ENCODE results near the gene PCDHGA1. TPM values are rescaled to one million over a fixed set of nuclear protein-coding genes. Genes with fewer than 3 reads are reported as not detected.
A peak's percentile ranks its signal among the peaks of the same experiment; 100 is the strongest.

PCDHGA1 gene
- total RNA-seq, 1 donor from 2014 or later: 1.5 TPM

- H3K9me3 ChIP-seq (ENCODE audit: low read depth): no peaks in the 10 kb centered on the region
- peak overlapping the region; percentile 67 for H3K4me3 Mint-ChIP-seq
- peak overlapping the region; percentile 33 for H3K4me3 ChIP-seq
- peak overlapping the region; percentile 47 for H3K27ac ChIP-seq
- peak overlapping the region; percentile 99 for H3K27ac Mint-ChIP-seq
- H3K9me3 Mint-ChIP-seq: no peaks in the 10 kb centered on the region
- H4K20me1 ChIP-seq (ENCODE audit: low read depth): peaks cover 16% of the 10 kb centered on the region
- H2AFZ ChIP-seq (replicated peaks): no peak overlapping the region
- DNase-seq (ENCODE audit: low spot score): peak; percentile 93
- peaks cover 51% of the 10 kb centered on the region for H3F3A ChIP-seq (ENCODE audit: low read depth)
- H3K36me3 Mint-ChIP-seq: peaks cover 25% of the 10 kb centered on the region
- no peaks in the 10 kb centered on the region for H3K79me2 ChIP-seq (ENCODE audit: low read depth)
- peaks cover 62% of the 10 kb centered on the region for H3K4me1 Mint-ChIP-seq
- H3K27me3 ChIP-seq: no peaks in the 10 kb centered on the region
- H3K4me2 ChIP-seq: peak overlapping the region; percentile 71
- peaks cover 32% of the 10 kb centered on the region for H3K4me1 ChIP-seq
- H3K9ac ChIP-seq: no peak overlapping the region
- H3K27me3 Mint-ChIP-seq (ENCODE audit: insufficient read depth, low read depth): peaks cover 20% of the 10 kb centered on the region
- no peak for TF ChIP-seq EZH2phosphoT487 (IDR thresholded peaks at IDR 0.05)
- TF ChIP-seq EZH2 (IDR thresholded peaks at IDR 0.05): no peak
- no peak for TF ChIP-seq CTCF (IDR thresholded peaks at IDR 0.05)
- H3K36me3 ChIP-seq: no peaks in the 10 kb centered on the region
These were observed 178.7 kb downstream of the PCDHGA1 start for GRCh38 chr5:141508798-141509611.

- Histone ChIP-seq H3K27ac (no peak overlapping the region), H3K9me3 (ENCODE audit: low read depth) (no peaks in the 10 kb centered on the region), H3K4me3 (no peak overlapping the region), H3K4me1 (peaks cover 44% of the 10 kb centered on the region), H3K79me2 (ENCODE audit: low read depth) (no peaks in the 10 kb centered on the region), H3K9ac (no peak overlapping the region), H4K20me1 (ENCODE audit: low read depth) (peaks cover 16% of the 10 kb centered on the region), H3K4me2 (no peak overlapping the region), H2AFZ (replicated peaks) (no peak overlapping the region), H3K36me3 (no peaks in the 10 kb centered on the region), H3K27me3 (no peaks in the 10 kb centered on the region), H3F3A (ENCODE audit: low read depth) (peaks cover 63% of the 10 kb centered on the region)
- Mint-ChIP-seq H3K4me1 (peaks cover 72% of the 10 kb centered on the region), H3K27me3 (ENCODE audit: insufficient read depth, low read depth) (peaks cover 16% of the 10 kb centered on the region), H3K36me3 (peaks cover 15% of the 10 kb centered on the region), H3K27ac (peak overlapping the region; percentile 99), H3K9me3 (no peaks in the 10 kb centered on the region), H3K4me3 (peak overlapping the region; percentile 67)
- TF ChIP-seq EZH2phosphoT487 (IDR thresholded peaks at IDR 0.05) (no peak), EZH2 (IDR thresholded peaks at IDR 0.05) (no peak), CTCF (IDR thresholded peaks at IDR 0.05) (no peak)
- DNase-seq (ENCODE audit: low spot score): no peak
These were observed 179.8 kb downstream of the PCDHGA1 start for GRCh38 chr5:141510160-141510559.

GRCh38 chr5:141510850-141511601 is 180.7 kb downstream of the PCDHGA1 start:
- DNase-seq (ENCODE audit: low spot score): no peak
- peaks cover 16% of the 10 kb centered on the region for H3K27me3 Mint-ChIP-seq (ENCODE audit: insufficient read depth, low read depth)
- H3K4me3 ChIP-seq: no peak overlapping the region
- H3F3A ChIP-seq (ENCODE audit: low read depth): peaks cover 69% of the 10 kb centered on the region
- peaks cover 16% of the 10 kb centered on the region for H4K20me1 ChIP-seq (ENCODE audit: low read depth)
- no peaks in the 10 kb centered on the region for H3K27me3 ChIP-seq
- TF ChIP-seq EZH2 (IDR thresholded peaks at IDR 0.05): no peak
- TF ChIP-seq CTCF (IDR thresholded peaks at IDR 0.05): no peak
- TF ChIP-seq EZH2phosphoT487 (IDR thresholded peaks at IDR 0.05): no peak
- H3K9me3 Mint-ChIP-seq: no peaks in the 10 kb centered on the region
- H3K9me3 ChIP-seq (ENCODE audit: low read depth): no peaks in the 10 kb centered on the region
- H3K36me3 Mint-ChIP-seq: peaks cover 14% of the 10 kb centered on the region
- H3K27ac ChIP-seq: no peak overlapping the region
- peaks cover 81% of the 10 kb centered on the region for H3K4me1 Mint-ChIP-seq
- no peaks in the 10 kb centered on the region for H3K36me3 ChIP-seq
- peak overlapping the region; percentile 27 for H3K4me3 Mint-ChIP-seq
- H3K9ac ChIP-seq: no peak overlapping the region
- H3K4me2 ChIP-seq: no peak overlapping the region
- peak overlapping the region; percentile 79 for H3K27ac Mint-ChIP-seq
- no peak overlapping the region for H2AFZ ChIP-seq (replicated peaks)
- no peaks in the 10 kb centered on the region for H3K79me2 ChIP-seq (ENCODE audit: low read depth)
- peaks cover 51% of the 10 kb centered on the region for H3K4me1 ChIP-seq
